GM12878 (cell line): Measurements from ENCODE around the gene PPP1R37. TPM values are rescaled to one million over a fixed set of nuclear protein-coding genes. Genes with fewer than 3 reads are reported as not detected.

Experiments
- ATF7 ChIP-seq: fragments of 450-650 bp; IDR thresholded peaks from 2 replicates; pipeline ENCODE4 v1.6.1; 2016; ENCODE audit warnings: low read depth, mild to moderate bottlenecking
- CBFB ChIP-seq: IDR thresholded peaks from 2 replicates; pipeline ENCODE4 v1.6.1; 2016; ENCODE audit warnings: antibody characterized with exemption, low read depth
- E2F8 ChIP-seq: fragments of 450-650 bp; IDR thresholded peaks from 2 replicates; pipeline ENCODE4 v1.6.1; 2018; ENCODE audit warnings: mild to moderate bottlenecking, low read depth, moderate library complexity; ENCODE audit not compliant: partially characterized antibody
- MEF2B ChIP-seq: fragments of 450-650 bp; IDR thresholded peaks from 2 replicates; pipeline ENCODE4 v1.6.1; 2018; ENCODE audit warnings: mild to moderate bottlenecking, moderate library complexity; ENCODE audit not compliant: partially characterized antibody, poor library complexity, severe bottlenecking
- NFYB ChIP-seq: IDR thresholded peaks from 2 replicates; pipeline ENCODE4 v1.6.1; 2011; ENCODE audit warnings: low read depth, mild to moderate bottlenecking, low read length, improper control_type of control experiment, moderate library complexity; ENCODE audit not compliant: insufficient read depth
- REST ChIP-seq: IDR thresholded peaks from 2 replicates; pipeline ENCODE4 v1.6.1; 2012; ENCODE audit warnings: mild to moderate bottlenecking, low read depth, low read length
- USF2 ChIP-seq: IDR thresholded peaks from 2 replicates; pipeline ENCODE4 v1.6.1; 2011; ENCODE audit warnings: low read depth, low read length, improper control_type of control experiment, borderline replicate concordance
- ZNF24 ChIP-seq: fragments of 450-650 bp; IDR thresholded peaks from 2 replicates; pipeline ENCODE4 v1.6.1; 2017; ENCODE audit warnings: antibody characterized with exemption, mild to moderate bottlenecking
- polyA plus RNA-seq, 11 experiments: library from polyadenylated mRNA; depleted of rRNA in 4 of 11; unstranded in 6 of 11; stranded (reverse) in 5 of 11; fragments of >200 nt; fragmentation: Nextera tagmentation in 4 of 11; fragmentation: Illumina TruSeq in 1 of 11; extraction: Ambion mirVana in 4 of 11; extraction: Trizol in 1 of 11; gene quantifications; 1 replicate in 1 of 11; 2 replicates in 10 of 11; pipeline versions ENCODE4 v1.2.1 to v1.2.3, GENCODE V29; 2011 to 2016; ENCODE audit warnings: inconsistent platforms in 2 of 11, missing spikeins in 2 of 11, low read depth in 1 of 11
- total RNA-seq, 4 experiments: library from RNA; depleted of rRNA in 3 of 4; stranded (reverse); fragments of >200 nt in 3 of 4; fragmentation: Illumina TruSeq in 1 of 4; extraction: Trizol in 1 of 4; gene quantifications; 2 replicates each; pipeline versions ENCODE4 v1.2.1 to v1.2.3, GENCODE V29; 2013 to 2021

Gene PPP1R37
- total and polyA plus RNA-seq, 10 of the 15 experiments (the other 5 are each of a cell fraction or from before 2014, with no cell fraction given), result 0.09 to 21.3 (median 5.1) TPM; not detected in 1

- TF ChIP-seq REST (no peak), NFYB (no peak), CBFB (no peak), MEF2B (peak; percentile 44), ATF7 (no peak), USF2 (no peak), ZNF24 (no peak), E2F8 (no peak)
Measured at GRCh38 chr19:45163751-45164460, 70.9 kb downstream of the PPP1R37 start (continued).
